ENCODE measurements around the gene TPCN2. TPM values are rescaled to one million over a fixed set of nuclear protein-coding genes. Genes with fewer than 3 reads are reported as not detected.

Gene TPCN2
- total and polyA plus RNA-seq, 2 of the 8 experiments (the other 6 are each of a cell fraction or from before 2014, with no cell fraction given) = 9.7 to 18.6 TPM

- no peak for TF ChIP-seq CEBPB (IDR thresholded peaks at IDR 0.05; ENCODE audit: low read depth, low read length)
- no peak for TF ChIP-seq NRF1 (IDR thresholded peaks at IDR 0.05; ENCODE audit: low read depth, low read length)
- no peak for TF ChIP-seq SP1 (IDR thresholded peaks at IDR 0.05; ENCODE audit: low read depth, low read length)
Measured at GRCh38 chr11:69099180-69099579, 50.4 kb downstream of the TPCN2 start (continued).
